Measurements from ENCODE around the gene ZNF417. TPM values are rescaled to one million over a fixed set of nuclear protein-coding genes. Genes with fewer than 3 reads are reported as not detected.
A peak's percentile ranks its signal among the peaks of the same experiment; 100 is the strongest.

The ZNF417 gene
- total and polyA plus RNA-seq, 2 of the 13 experiments (the other 11 are each of a cell fraction or from before 2014, with no cell fraction given): 2.9 to 13.7 TPM

- TF ChIP-seq ZNF44 (CRISPR knock-in tag; IDR thresholded peaks at IDR 0.05) (no peak), ZGPAT (CRISPR knock-in tag; IDR thresholded peaks at IDR 0.05) (peak; percentile 83), SAP130 (CRISPR knock-in tag; IDR thresholded peaks at IDR 0.05; ENCODE audit: low read depth) (peak; percentile 98), ZNF766 (CRISPR knock-in tag; IDR thresholded peaks at IDR 0.05; ENCODE audit: borderline replicate concordance) (0 out of 2 replicates have a peak, but pooled peaks have one; percentile 68), ZNF431 (CRISPR knock-in tag; IDR thresholded peaks at IDR 0.05; ENCODE audit: borderline replicate concordance, low read depth) (0 out of 2 replicates have a peak, but pooled peaks have one; percentile 45), ZNF121 (CRISPR knock-in tag; IDR thresholded peaks at IDR 0.05) (no peak), ZNF619 (CRISPR knock-in tag; IDR thresholded peaks at IDR 0.05) (peak; percentile 35; the same call in 1 of the 2 replicates), HOXA7 (CRISPR knock-in tag; IDR thresholded peaks at IDR 0.05) (no peak), RFX3 (CRISPR knock-in tag; IDR thresholded peaks at IDR 0.05) (no peak), YEATS4 (CRISPR knock-in tag; IDR thresholded peaks at IDR 0.05; ENCODE audit: borderline replicate concordance) (peak; percentile 69; the same call in 1 of the 2 replicates), TOPORS (CRISPR knock-in tag; IDR thresholded peaks at IDR 0.05) (0 out of 2 replicates have a peak, but pooled peaks have one; percentile 60), HNRNPL (IDR thresholded peaks at IDR 0.05; ENCODE audit: low read depth, low read length) (no peak), CC2D1A (CRISPR knock-in tag; IDR thresholded peaks at IDR 0.05) (no peak), ATF1 (CRISPR knock-in tag; IDR thresholded peaks at IDR 0.05) (peak; percentile 65), ZNF180 (CRISPR knock-in tag; IDR thresholded peaks at IDR 0.05; ENCODE audit: borderline replicate concordance, low read depth) (no peak), HNRNPLL (IDR thresholded peaks at IDR 0.05; ENCODE audit: low read depth, low read length, poor library complexity, severe bottlenecking) (peak; percentile 80), ZNF138 (CRISPR knock-in tag; IDR thresholded peaks at IDR 0.05; ENCODE audit: low read depth) (no peak; the same call in 1 of the 2 replicates), ZNF567 (CRISPR knock-in tag; IDR thresholded peaks at IDR 0.05; ENCODE audit: borderline replicate concordance) (no peak), MTA1 (CRISPR knock-in tag; IDR thresholded peaks at IDR 0.05; ENCODE audit: borderline replicate concordance) (no peak), SMAD1 (CRISPR knock-in tag; IDR thresholded peaks at IDR 0.05; ENCODE audit: borderline replicate concordance, low read depth) (no peak), SNAPC2 (CRISPR knock-in tag; IDR thresholded peaks at IDR 0.05) (no peak), ZNF331 (CRISPR knock-in tag; IDR thresholded peaks at IDR 0.05) (peak; percentile 68; the same call in 1 of the 2 replicates), SIN3B (IDR thresholded peaks at IDR 0.05; ENCODE audit: low read length) (peak; percentile 74), ZNF367 (CRISPR knock-in tag; IDR thresholded peaks at IDR 0.05; ENCODE audit: borderline replicate concordance) (no peak), ZFP90 (CRISPR knock-in tag; IDR thresholded peaks at IDR 0.05; ENCODE audit: borderline replicate concordance) (peak; percentile 68; the same call in 1 of the 2 replicates), GATAD2A (CRISPR knock-in tag; IDR thresholded peaks at IDR 0.05) (peak; percentile 67), ZNF878 (CRISPR knock-in tag; IDR thresholded peaks at IDR 0.05) (no peak), EZH2 (conservative IDR thresholded peaks at IDR 0.05; ENCODE audit: low read depth, low read length) (no peak)
- TF ChIP-seq, protein P1, sequence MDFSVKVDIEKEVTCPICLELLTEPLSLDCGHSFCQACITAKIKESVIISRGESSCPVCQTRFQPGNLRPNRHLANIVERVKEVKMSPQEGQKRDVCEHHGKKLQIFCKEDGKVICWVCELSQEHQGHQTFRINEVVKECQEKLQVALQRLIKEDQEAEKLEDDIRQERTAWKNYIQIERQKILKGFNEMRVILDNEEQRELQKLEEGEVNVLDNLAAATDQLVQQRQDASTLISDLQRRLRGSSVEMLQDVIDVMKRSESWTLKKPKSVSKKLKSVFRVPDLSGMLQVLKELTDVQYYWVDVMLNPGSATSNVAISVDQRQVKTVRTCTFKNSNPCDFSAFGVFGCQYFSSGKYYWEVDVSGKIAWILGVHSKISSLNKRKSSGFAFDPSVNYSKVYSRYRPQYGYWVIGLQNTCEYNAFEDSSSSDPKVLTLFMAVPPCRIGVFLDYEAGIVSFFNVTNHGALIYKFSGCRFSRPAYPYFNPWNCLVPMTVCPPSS (IDR thresholded peaks at IDR 0.05): no peak
- TF ChIP-seq, protein P2, sequence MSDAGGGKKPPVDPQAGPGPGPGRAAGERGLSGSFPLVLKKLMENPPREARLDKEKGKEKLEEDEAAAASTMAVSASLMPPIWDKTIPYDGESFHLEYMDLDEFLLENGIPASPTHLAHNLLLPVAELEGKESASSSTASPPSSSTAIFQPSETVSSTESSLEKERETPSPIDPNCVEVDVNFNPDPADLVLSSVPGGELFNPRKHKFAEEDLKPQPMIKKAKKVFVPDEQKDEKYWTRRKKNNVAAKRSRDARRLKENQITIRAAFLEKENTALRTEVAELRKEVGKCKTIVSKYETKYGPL (CRISPR knock-in tag; IDR thresholded peaks at IDR 0.05): no peak
These were observed 31.2 kb upstream of the ZNF417 start, which contains the start of gene ZNF256 (continued) for GRCh38 chr19:57947419-57948134.

All from HepG2 (cell line).